C4-2B (cell line): ENCODE results near the gene FRS3.

Source experiments
- ZFX ChIP-seq: fragments of 450-650 bp; IDR thresholded peaks from 2 replicates; pipeline ENCODE4 v1.6.1; 2017
- TF ChIP-seq, protein P1 (sequence below): fragments of 450-650 bp; conservative IDR thresholded peaks from 2 replicates; pipeline ENCODE4 v1.5.1; 2017; ENCODE audit warnings: mild to moderate bottlenecking

DNA sequence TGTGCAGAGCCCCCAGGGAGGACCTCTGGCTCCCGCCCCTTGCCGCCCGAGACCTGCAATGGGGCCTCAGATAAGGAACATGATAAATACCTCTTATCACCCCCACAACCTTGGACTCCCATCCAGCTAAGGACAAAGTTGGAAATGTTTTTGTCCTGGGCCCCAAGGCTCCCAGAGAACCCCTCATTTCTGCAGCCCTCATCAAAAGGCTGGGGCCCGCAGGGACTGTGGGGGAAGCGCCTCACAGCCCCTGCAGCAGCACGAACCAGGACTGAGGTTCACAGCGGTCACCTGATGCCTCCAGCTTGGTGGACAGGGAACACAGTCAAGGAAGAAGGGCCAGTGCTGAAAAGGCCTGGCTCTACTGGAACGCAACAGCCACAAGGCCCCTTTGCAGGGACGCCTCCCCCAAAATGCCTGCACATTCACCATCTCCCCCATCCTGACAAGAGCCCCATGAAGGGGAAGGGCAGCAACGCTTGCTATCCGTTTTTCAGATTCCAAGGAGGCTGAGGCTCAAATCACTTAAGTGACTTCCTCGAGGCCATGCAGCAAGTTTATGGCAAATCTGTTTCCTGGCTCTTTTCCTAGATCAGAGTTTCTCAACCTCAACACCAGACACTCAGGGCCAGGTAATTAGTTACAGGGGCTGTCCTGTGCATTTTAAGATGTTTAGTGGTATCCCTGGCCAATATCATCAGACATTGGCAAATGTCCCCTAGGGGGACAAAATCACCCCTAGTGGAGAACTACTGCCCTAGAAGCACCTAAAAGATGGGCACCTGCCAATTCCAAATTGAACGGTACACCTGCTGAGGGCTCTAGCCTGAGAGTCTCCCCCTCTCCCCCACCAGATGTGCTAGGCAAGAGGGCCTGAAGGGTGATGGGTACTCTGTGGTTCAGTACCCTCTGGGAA, 54.9 kb downstream of the FRS3 start:
- TF ChIP-seq, protein P1, sequence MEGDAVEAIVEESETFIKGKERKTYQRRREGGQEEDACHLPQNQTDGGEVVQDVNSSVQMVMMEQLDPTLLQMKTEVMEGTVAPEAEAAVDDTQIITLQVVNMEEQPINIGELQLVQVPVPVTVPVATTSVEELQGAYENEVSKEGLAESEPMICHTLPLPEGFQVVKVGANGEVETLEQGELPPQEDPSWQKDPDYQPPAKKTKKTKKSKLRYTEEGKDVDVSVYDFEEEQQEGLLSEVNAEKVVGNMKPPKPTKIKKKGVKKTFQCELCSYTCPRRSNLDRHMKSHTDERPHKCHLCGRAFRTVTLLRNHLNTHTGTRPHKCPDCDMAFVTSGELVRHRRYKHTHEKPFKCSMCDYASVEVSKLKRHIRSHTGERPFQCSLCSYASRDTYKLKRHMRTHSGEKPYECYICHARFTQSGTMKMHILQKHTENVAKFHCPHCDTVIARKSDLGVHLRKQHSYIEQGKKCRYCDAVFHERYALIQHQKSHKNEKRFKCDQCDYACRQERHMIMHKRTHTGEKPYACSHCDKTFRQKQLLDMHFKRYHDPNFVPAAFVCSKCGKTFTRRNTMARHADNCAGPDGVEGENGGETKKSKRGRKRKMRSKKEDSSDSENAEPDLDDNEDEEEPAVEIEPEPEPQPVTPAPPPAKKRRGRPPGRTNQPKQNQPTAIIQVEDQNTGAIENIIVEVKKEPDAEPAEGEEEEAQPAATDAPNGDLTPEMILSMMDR, result no peak
- no peak for TF ChIP-seq ZFX
